Ovary (tissue), 9 donors: Measurements from ENCODE around the gene C4B. TPM values are rescaled to one million over a fixed set of nuclear protein-coding genes. Genes with fewer than 3 reads are reported as not detected.
"Not testable (repeated sequence)": the region's sequence is repeated elsewhere in the genome, so short reads cannot be mapped to it uniquely, and the experiment has no call there.

Experiments
- DNase-seq, 5 donors: peaks; one replicate each; pipeline ENCODE4 v3.0.0-alpha.2; 2019 to 2020
- H3K27ac ChIP-seq, 2 donors: fragments of 200-600 bp; one replicate each; pipeline versions ENCODE4 v1.5.1 to v1.8.0; 2019 to 2022
- H3K27me3 ChIP-seq: fragments of 200-600 bp; one replicate; pipeline ENCODE4 v1.8.0; 2022
- H3K36me3 ChIP-seq: fragments of 200-600 bp; sonication (generic); one replicate; pipeline ENCODE4 v1.5.1; 2019
- H3K4me1 ChIP-seq: one replicate; pipeline ENCODE4 v1.8.1; 2013; ENCODE audit warnings: mild to moderate bottlenecking, moderate library complexity; ENCODE audit not compliant: insufficient read depth
- H3K4me3 ChIP-seq: fragments of 200-600 bp; sonication (generic); one replicate; pipeline ENCODE4 v1.5.1; 2017
- H3K9me3 ChIP-seq, 2 donors: fragments of 200-600 bp in 1 of 2; sonication (generic) in 1 of 2; one replicate each; pipeline versions ENCODE4 v1.5.1 to v1.8.1; 2013 to 2019; ENCODE audit warnings: mild to moderate bottlenecking in 1 of 2, moderate library complexity in 1 of 2
- EP300 ChIP-seq: sonication (generic); formaldehyde crosslinking; IDR thresholded peaks from one replicate; pipeline ENCODE4 v1.6.1; 2017; ENCODE audit warnings: antibody characterized with exemption
- POLR2A ChIP-seq: fragments of 450-650 bp; IDR thresholded peaks from one replicate; pipeline ENCODE4 v1.6.1; 2017; ENCODE audit warnings: antibody characterized with exemption, mild to moderate bottlenecking, moderate library complexity
- WGBS, 3 donors: extraction: QIAGEN DNeasy Blood & Tissue Kit in 1 of 3; methylation state at CpG; one replicate each; pipeline versions ENCODE4 v1.1.5 to v1.1.7; 2013 to 2017; 5-methylcytosine and 5-hydroxymethylcytosine counted together
- intact Hi-C, 4 donors: fragments of 100-400 bp; cut with DNase I; formaldehyde crosslinking; loops; one replicate each; pipeline versions ENCODE4 v1.11.0 to v1.15.1; 2022 to 2023
- polyA plus RNA-seq, 2 donors: library from polyadenylated mRNA; stranded (reverse); fragments of 200-250 nt in 1 of 2; fragments of 350-450 nt in 1 of 2; fragmentation: Illumina TruSeq in 1 of 2; extraction: RNeasy Lipid Tissue Mini Kit (QIAGEN cat#74804) in 1 of 2; gene quantifications; one replicate each; pipeline ENCODE4 v1.2.3, GENCODE V29; 2013 to 2014
- total RNA-seq, 7 donors: library from RNA; depleted of rRNA in 2 of 7; stranded (reverse); fragments of >200 nt in 2 of 7; fragmentation: NEBNext Ultra II Directional in 3 of 7; extraction: Animal tissue kit (Norgen Biotek cat#: 25700) in 3 of 7; gene quantifications; one replicate each; pipeline versions ENCODE4 v1.1.0 to v1.2.4, GENCODE V29; 2016 to 2023
- TF ChIP-seq, protein P1 (sequence below), 3 donors: fragments of 450-650 bp in 2 of 3; fragments of 200-600 bp in 1 of 3; IDR thresholded peaks; one replicate each; pipeline versions ENCODE4 v1.5.1 to v1.8.0; 2016 to 2022; ENCODE audit warnings: antibody characterized with exemption in 3 of 3, mild to moderate bottlenecking in 1 of 3
- donor health status: DM: no; HTN: no; CAD: no; lungs with moderate emphysema.
- donor health status: DM: no; HTN: no; CAD: no.
- donor health status: Bipolar disorder and iron deficiency.
- donor health status: DM: yes; HTN: yes; CAD: no.
- donor health status: DM: no; HTN: no; CAD: no.
- donor health status: DM: yes; HTN: yes; CAD: no.

Gene C4B
- total and polyA plus RNA-seq, 9 donors, result 97.4 to 1,673 (median 271) TPM

DNA sequence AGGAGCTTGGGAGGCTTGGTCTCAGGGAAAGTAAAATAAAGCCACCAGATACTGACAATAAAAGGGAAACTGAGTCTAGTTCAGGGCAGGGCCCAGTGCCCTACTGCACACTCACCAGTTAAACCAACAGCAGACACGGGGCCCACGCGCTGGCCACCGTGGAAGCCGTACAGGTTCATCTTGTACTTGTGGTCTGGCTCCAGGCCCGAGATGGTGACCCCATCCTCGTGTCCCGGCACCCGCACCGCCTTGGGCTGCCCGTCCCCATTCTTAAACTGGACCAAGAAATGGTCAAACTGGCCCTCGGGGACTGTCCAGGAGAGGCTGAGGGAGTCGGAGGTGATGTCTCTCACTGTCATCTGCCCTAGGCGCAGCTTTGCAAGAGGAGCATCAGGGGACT is 50.1 kb downstream of the C4B start:
- H3K27ac ChIP-seq, result no peak overlapping the region

DNA sequence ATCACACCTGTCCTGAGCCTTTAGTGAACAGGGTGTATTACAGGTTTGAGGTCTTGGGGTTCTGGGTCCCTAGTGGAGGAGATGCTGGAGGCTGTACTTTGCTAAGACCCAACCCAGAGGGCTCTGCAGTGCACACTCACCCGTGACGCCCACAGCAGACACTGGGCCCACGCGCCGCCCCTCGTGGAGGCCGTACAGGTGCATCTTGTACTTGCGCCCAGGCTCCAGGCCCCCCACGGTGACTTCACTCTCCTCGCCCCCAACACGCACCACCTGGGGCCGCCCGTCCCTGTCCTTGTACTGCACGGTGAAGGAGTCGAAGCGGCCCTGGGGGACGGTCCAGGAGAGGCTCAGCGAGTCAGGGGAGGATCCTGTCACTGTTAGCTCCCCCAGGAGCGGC is 52.9 kb downstream of the C4B start:
- H3K27me3 ChIP-seq, H3K27ac ChIP-seq, H3K36me3 ChIP-seq, H3K4me3 ChIP-seq, DNase-seq, H3K9me3 ChIP-seq, intact Hi-C loops, H3K4me1 ChIP-seq: not testable (repeated sequence)
- 82 to 88% (median 84%) methylated on average over 18 to 19 of the region's 19 CpGs for WGBS, 3 donors

More for the DNA sequence above, 50.1 kb downstream of the C4B start:
- no peaks in the 10 kb centered on the region for H3K27me3 ChIP-seq
- H3K4me1 ChIP-seq, result no peaks in the 10 kb centered on the region
- intact Hi-C loops, result no loop called here
- H3K36me3 ChIP-seq, result no peaks in the 10 kb centered on the region
- TF ChIP-seq EP300, result no peak
- TF ChIP-seq, protein P1, sequence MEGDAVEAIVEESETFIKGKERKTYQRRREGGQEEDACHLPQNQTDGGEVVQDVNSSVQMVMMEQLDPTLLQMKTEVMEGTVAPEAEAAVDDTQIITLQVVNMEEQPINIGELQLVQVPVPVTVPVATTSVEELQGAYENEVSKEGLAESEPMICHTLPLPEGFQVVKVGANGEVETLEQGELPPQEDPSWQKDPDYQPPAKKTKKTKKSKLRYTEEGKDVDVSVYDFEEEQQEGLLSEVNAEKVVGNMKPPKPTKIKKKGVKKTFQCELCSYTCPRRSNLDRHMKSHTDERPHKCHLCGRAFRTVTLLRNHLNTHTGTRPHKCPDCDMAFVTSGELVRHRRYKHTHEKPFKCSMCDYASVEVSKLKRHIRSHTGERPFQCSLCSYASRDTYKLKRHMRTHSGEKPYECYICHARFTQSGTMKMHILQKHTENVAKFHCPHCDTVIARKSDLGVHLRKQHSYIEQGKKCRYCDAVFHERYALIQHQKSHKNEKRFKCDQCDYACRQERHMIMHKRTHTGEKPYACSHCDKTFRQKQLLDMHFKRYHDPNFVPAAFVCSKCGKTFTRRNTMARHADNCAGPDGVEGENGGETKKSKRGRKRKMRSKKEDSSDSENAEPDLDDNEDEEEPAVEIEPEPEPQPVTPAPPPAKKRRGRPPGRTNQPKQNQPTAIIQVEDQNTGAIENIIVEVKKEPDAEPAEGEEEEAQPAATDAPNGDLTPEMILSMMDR (IDR thresholded peaks at IDR 0.05), result no peak
- no peak for TF ChIP-seq POLR2A
- 84 to 91% (median 90%) methylated on average over 14 of the region's 14 CpGs for WGBS, 3 donors
- DNase-seq, result peak in 1 of 5 donors; percentile 30
- H3K9me3 ChIP-seq, result no peaks in the 10 kb centered on the region
- H3K4me3 ChIP-seq, result no peak overlapping the region

DNA sequence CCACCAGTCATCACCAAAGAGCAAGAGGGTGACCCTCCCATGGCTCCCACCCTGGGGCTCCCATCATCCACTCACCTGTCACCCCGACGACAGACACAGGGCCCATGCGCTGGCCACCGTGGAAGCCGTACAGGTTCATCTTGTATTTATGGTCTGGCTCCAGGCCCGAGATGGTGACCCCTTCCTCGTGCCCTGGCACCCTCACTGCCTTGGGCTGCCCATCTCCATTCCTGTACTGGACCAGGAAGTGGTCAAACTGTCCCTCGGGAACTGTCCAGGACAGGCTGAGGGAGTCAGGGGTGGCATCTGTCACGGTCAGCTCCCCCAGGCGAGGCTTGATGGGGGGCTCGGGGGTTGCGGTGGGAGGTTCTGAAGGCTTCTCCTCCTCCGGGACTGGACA is 53.7 kb downstream of the C4B start:
- WGBS, 3 donors, result 79 to 89% (median 84%) methylated on average over 13 of the region's 13 CpGs
- H3K36me3 ChIP-seq, result not testable (repeated sequence)

DNA sequence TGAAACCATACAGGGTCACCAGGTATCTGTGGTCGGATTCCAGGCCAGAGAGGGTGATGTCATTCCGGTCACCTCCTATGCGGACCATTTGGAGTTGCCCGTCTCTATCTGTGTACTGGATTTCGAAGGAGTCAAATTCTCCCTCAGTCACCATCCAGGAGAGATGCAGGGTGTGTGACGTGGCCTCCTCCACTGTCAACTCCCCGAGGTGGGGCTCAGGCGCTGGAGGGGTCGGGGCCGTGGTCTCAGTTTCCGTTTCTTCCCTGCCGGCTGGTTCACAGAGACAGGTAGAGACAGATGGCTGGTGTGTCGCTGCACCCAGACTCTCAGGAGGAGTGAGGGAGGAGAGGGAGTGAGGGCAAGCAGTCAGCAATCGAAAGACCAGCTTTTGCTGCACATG is 54.3 kb downstream of the C4B start:
- Histone ChIP-seq H3K27me3 (no peaks in the 10 kb centered on the region), H3K27ac (no peak overlapping the region), H3K4me3 (no peak overlapping the region), H3K4me1 (no peaks in the 10 kb centered on the region), H3K36me3 (no peaks in the 10 kb centered on the region), H3K9me3 (no peaks in the 10 kb centered on the region)
- WGBS, 3 donors, result 86 to 90% (median 89%) methylated on average over 14 of the region's 14 CpGs
- no peak for TF ChIP-seq POLR2A
- no peak for TF ChIP-seq EP300
- TF ChIP-seq, protein P1 (IDR thresholded peaks at IDR 0.05), result no peak
- intact Hi-C loops, result no loop called here
- DNase-seq, result no peak

More for the DNA sequence above, 53.7 kb downstream of the C4B start:
- H3K27me3 ChIP-seq, H3K4me1 ChIP-seq, H3K27ac ChIP-seq, DNase-seq, H3K9me3 ChIP-seq, intact Hi-C loops, H3K4me3 ChIP-seq: not testable (repeated sequence)

DNA sequence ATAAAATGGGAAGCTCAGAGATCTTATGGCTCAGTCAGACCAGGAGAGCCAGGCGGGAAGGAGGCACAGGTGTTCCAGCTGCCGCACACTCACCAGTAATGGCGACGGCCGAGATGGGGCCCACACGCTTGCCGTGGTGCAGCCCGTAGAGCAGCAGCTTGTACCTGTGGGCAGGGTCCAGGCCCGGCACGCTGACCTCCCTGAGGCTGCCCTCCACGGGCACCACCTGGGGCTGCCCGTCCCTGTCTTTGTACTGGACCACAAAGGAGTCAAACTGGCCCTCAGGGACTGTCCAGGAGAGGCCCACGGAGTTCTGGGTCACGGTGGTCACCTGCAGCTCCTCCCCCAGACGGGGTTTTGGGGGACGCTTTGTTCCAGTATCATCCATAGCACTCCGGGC is 54.9 kb downstream of the C4B start:
- no peaks in the 10 kb centered on the region for H3K9me3 ChIP-seq
- H3K27me3 ChIP-seq, result no peaks in the 10 kb centered on the region
- 83 to 93% (median 91%) methylated on average over 13 to 17 of the region's 17 CpGs for WGBS, 3 donors
- H3K4me3 ChIP-seq, result no peak overlapping the region
- no peak for DNase-seq
- H3K4me1 ChIP-seq, result no peaks in the 10 kb centered on the region
- intact Hi-C loops, result no loop called here
- H3K36me3 ChIP-seq, result no peaks in the 10 kb centered on the region
- H3K27ac ChIP-seq, result no peak overlapping the region
- TF ChIP-seq EP300 (no peak), POLR2A (no peak)
- TF ChIP-seq, protein P1 (IDR thresholded peaks at IDR 0.05), result no peak
